ACHN (cell line): ENCODE data around the gene GPR156.
A peak's percentile ranks its signal among the peaks of the same experiment; 100 is the strongest.
"Not testable (repeated sequence)": the region's sequence is repeated elsewhere in the genome, so short reads cannot be mapped to it uniquely, and the experiment has no call there.

Experiments
- DNase-seq: peaks from one replicate; pipeline ENCODE4 v3.0.0-alpha.2; 2015
- in situ Hi-C: cut with HindIII; loops from 2 replicates; pipeline ENCODE4 v1.10.0; 2017; ENCODE audit warnings: low sequenced_read_pairs, low pct_ligation_motif_present, low pct_unique_long_range_greater_than_20kb

GPR156 gene

DNA sequence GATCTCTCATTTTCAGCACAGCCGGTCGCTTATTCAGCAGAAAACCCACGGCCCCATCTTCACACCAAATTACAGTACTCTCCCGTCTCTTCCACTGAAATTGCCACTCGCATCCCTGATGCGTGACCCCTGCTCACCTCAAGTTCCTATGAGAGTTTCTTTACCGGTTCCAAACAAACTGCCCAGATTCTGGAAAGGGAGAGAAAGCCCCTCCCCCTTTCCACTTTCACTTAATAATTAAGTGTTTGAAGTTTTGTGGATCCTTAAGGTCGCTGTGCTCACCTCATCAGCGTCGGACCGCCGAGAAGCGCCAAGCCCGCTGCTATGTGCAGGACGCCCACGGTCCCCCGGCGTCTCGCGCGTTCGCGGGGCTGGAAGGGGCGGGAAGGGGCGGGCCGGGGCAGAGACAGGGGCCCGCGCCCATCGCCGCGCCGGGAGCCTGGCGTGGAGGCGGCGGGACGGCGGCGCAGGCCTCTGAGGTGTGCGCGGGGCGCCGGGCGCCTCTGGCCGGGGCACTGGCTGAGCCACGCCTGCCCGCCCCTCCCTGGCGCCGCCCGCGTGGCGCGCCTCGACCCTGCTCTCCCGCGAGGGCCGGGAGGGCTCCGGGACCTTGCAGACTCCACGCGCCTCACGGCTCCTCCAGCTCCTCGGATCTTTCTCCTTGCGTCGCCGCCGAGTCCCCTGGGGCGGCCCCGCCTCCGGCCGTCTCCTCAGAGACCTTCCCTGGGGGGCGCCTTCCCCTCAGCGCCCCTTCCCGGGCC, at the start of gene GPR156:
Gene GPR156, minus strand, starts transcription at position 476 of the 761 bp plus-strand sequence. CDS start 41,124 bp downstream, outside the sequence.
- in situ Hi-C loops: no loop called here
- DNase-seq: peak; percentile 10

DNA sequence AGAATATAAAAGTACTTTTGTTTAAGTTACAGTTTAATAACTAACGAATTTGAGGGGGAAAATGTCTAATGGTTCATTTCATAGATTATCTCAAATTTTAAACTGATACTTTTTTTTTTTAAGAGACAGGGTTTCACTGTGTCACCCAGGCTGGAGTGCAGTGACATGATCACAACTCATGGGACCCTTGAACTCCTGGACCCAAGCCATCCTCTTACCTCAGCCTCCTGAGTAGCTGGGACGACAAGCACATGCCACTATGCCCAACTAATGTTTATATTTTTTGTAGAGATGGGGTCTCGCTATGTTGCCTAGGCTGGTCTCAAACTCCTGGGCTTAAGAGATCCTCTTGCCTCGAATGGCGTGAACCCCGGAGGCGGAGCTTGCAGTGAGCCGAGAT, 47.6 kb upstream of the GPR156 start:
- DNase-seq: no peak
- in situ Hi-C loops: no loop called here

DNA sequence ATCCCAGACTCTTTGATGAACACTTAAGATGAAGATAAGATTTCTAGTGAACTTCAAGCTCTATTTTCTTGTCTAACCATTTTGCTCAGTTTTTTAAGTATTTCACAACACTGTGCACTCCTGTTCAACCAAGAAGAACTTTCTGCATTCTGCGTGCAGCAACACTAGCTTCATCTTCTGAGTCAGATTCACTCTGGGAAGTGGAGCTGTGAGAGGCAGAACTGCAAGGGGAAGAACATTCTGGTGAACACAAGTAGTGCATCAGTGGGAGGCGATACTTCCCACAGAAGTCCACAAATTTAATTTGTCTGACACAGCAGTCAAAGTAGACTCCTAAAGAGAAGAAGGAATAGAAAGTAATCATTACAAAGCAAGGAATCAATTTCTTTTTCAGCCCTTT, 46.1 kb upstream of the GPR156 start:
- DNase-seq: no peak
- in situ Hi-C loops: no loop called here

DNA sequence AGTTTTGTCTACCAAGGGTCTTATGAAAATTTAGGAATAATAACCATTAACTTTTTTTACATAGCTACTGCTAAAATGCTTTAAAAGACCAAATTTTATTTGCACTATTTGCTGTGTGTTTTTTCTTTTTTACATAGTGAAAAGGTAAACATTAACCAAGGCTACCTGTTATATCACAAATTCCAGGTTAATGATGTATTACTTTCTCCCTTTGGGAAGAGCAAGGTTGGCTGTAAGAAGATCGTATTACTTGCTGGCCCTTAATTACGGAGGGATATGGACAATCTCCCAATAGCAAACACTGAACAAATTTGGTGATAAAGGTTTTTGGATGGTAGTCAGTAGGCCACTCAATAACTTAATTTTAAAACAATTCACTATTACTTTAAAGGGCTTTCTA, 41.8 kb upstream of the GPR156 start:
- in situ Hi-C loops: no loop called here
- DNase-seq: no peak

DNA sequence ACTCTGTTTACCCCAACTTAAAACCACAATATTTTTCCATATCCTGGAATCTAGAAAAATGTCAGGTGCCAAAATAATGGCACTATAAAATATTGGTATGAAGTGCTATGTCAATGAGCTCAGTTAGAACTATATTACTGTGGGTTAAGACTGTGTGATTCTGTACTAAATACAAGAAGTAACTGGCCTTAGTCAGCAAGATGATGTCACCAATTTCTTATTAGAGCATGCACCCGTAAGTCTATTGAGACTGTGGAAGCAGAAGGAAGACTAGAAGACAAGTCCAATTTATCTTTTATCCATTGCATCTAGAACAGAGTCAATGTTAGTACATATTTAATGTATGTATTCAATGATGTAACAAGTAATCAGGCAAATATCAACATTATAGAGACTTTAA, 39.2 kb upstream of the GPR156 start:
- in situ Hi-C loops: no loop called here
- DNase-seq: no peak

DNA sequence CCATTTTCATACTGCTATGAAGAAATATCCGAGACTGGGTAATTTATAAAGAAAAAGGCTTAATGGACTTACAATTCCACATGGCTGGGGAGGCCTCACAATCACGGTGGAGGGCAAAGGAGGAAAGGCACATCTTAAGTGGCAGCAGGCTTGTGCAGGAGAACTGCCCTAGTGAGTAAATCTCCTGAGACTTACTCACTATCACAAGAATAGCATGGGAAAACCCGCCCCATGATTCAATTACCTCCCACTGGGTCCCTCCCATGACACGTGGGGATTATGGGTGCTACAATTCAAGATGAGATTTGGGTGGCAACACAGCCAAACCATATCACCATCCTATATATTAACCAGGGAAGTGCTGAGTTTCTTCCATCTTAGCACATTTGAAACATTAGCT, 38.7 kb upstream of the GPR156 start:
- in situ Hi-C loops: not testable (repeated sequence)
- peak; percentile 2 for DNase-seq

DNA sequence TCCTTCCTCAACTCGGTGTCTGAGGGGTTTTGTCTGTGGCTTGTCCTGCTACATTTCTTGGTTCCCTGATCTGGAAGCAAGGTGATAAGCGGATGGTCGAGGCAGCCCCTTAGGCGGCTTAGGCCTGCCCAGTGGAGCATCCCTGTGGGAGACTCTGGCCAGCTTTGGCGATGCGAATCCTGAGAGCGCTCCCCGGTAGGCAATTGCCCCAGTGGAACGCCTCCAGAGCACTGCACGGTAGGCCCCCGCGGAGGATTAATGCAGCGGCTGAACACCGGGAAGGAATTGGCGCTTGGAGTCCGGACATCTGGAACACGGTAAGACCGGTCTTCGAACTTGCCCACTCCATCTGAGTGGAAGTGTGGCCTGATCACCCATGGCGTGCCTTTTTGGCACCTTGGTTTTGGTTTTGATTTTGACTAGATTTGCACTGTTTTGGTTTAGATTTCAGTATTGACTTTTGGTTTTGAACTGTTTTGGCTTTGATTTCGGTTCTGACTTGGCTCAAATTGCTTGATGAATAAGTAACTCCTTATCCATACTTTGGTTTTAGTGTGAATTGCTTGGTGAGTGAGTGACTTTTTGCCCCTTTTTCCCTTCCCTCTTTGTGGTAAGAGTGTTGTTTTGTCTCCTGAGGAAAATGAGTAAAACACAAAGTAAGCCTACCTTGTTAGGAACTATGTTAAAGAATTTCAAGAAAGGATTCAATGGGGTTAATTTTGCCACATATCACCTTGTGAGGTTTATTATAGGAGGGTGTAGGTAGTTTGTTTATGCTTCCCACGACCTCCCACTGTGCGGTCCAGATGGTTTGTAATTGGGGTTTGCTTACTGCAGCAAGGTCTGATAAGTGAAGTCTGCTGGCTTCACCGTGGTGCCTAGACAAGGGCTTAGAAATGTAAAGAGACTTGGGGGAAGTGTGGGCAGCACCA, 27.1 kb upstream of the GPR156 start:
- DNase-seq: no peak
- in situ Hi-C loops: no loop called here

DNA sequence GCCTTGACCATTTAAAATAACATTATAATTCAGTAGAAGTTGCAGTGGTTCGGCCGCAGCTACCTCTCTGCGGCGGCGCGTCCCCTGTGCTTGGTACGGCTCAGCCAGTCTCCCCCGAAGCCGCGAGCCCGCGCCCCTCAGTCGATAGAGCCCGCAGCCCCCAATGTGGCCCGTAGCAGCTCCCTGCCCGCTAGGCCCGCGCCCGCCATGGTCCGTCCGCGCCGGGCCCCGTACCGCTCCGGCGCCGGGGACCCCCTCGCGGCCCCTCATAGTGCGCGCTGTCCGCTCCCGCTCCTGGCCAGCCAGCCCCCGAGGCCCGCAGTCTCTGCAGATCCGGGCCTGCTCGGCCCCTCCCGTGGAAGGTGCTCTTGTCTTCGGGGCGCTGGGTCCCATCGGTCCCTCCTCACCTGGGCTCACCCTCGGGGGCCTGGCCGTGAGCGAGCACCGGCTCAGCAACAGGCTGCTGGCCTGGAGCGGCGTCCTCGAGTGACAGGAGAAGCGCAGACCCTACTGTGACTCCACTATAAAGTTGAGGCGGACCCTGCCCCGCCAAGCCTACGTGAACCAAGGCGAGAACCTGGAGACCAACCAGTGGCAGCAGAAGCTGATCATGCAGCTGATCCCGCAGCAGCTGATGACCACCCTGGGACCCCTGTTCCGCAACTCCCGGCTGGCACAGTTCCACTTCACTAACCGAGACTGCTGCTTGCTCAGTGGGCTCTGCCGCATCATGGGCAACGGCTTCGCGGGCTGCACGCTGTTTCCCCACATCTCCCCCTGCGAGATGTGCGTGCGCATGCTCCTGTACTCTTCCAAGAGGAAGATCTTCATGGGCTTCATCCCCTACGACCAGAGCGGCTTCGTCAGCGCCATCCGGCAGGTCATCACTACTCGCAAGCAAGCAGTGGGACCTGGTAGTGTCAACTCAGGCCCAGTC, 21.8 kb upstream of the GPR156 start:
- in situ Hi-C loops: no loop called here
- no peak for DNase-seq

DNA sequence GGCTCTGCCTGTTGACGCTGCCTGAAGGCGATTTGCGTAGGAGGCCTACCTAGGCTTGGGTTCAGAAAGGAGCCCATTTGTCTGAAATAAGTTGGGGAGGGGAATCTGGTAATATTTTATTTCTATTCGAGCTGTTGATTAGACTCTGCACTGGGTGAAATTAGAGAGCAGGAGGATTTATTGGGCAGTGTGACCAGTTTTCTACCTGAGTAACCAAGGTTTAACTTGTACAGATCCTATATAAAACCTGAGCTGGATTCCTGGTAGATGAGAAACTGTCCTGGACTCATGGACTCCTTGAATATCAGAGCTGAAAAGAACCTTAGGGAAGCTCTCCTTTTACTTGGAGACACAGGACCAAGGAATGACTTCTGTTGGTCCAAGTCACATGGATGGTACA, 19.6 kb upstream of the GPR156 start:
- no peak for DNase-seq
- in situ Hi-C loops: no loop called here

DNA sequence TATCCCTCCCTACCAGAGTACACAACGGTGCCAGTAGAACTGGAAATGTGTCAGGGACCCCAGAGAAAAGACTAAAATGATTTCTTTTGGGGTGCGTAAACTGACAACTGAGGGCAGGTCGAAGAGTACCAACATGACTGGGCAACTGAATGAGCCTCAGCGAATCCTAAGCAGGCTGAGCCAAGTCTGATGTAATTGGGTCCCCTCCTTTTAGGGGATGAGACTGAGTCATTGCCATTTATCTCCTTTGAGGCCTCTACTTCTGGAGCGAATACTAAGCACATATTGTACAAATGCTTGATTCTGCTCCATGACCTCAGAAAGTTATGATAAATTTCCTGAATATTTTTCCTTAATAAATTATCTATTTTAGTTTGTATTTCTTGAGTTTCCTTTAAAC, 17.3 kb upstream of the GPR156 start:
- in situ Hi-C loops: no loop called here
- no peak for DNase-seq

DNA sequence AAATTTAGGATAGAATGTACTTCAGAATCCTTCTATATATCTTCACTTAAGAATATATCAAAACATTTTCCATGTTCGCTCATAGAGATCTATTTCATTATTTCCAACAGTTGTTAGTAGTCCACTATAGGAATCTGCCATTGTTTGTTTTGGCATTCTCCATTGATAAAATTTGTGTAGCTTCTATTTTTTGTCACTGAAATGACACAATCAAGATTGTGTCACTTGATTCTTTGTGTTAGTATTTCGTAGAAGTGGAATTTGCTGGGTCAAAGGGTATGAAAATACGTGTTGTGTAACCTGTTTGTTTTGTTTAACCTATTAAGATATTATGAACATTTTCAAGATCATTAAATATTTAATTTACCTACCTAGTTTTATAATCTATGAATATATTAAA, 15.9 kb upstream of the GPR156 start:
- in situ Hi-C loops: no loop called here
- DNase-seq: no peak

DNA sequence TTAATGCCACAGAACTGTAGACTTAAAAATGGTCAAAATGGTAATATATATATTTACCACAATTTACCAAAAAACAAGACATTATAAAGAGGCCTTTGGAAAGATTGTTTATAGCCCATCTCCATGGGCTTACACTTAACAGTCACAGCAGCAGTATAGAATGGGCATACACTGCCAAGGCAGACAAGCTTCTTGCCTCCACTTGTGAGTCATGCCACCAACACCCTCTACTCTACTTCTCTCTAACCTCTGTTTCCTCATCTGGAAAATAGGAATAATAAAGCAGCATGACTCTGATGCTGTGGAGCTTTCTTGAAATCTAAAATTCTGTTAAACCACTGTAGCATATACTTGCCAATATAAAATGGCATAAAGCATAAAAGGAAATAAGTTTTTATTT, 14.4 kb upstream of the GPR156 start:
- DNase-seq: no peak
- in situ Hi-C loops: no loop called here

DNA sequence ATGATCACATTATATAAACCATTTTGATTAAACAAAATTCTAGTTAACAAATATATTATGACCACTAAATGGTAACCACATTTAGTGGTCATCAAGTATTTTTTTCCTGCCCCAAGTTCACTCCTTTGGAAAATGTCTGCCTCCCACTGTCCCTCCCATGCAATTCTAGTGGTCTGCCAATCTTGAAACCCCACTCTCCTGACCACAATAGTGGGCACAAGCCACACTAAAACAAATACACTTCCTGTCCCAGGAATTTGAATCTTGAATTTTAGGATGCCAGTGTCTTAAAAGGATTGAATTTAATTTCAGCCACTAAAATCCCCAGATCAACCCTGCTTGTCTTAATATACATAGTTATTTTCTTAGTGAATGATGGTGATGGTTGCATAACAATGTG, 14.0 kb upstream of the GPR156 start:
- DNase-seq: no peak
- in situ Hi-C loops: no loop called here

DNA sequence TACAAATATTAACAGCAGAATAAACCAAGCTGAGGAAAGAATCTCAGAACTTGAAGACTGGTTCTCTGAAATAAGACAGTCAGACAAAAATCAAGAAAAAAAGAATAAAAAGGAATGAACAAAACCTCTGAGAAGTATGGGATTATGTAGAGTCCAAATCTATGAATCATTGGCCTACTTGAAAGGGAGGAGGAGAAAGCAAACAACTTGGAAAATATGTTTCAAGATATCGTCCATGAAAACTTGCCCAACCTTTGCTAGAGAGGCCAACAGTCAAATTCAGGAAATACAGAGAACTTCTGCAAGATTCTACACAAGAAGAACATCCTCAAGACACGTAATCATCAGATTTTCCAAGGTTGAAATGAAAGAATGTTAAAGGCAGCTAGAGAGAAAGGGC, 6.5 kb upstream of the GPR156 start:
- in situ Hi-C loops, DNase-seq: not testable (repeated sequence)

DNA sequence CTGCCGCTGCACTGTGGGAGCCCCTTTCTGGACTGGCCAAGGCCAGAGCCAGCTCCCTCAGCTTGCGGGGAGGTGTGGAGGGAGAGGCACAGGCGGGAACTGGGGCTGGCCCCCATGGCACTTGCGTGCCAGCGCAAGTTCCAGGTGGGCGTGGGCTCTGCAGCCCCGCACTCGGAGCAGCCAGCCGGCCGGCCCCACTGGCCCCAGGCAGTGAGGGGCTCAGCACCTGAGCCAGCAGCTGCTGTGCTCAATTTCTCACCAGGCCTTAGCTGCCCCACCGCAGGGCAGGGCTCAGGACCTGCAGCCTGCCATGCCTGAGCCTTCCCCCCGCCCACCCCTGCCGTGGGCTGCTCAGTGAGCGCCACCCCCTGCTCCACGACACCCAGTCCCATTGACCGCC, 4.6 kb upstream of the GPR156 start:
- in situ Hi-C loops: no loop called here
- no peak for DNase-seq

DNA sequence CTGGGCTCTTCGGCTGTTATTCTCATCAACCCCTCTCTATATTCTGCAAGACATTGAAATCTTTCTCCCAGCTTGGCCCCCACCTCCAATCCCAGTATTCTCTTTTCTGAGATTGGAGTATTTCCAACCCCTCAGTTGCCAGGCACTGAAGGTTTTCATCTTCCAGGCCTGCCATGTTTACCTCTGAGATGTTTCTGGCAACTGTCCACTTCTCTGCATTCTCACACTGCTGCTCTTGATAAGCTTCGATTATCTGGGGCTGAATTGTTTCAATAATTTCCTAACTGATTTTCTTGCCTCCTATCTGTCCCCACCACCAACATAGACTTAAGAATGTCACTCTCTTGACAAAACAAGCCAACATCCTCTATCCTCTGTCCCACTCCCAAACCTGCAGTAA, 1.4 kb upstream of the GPR156 start:
- in situ Hi-C loops: no loop called here
- no peak for DNase-seq

DNA sequence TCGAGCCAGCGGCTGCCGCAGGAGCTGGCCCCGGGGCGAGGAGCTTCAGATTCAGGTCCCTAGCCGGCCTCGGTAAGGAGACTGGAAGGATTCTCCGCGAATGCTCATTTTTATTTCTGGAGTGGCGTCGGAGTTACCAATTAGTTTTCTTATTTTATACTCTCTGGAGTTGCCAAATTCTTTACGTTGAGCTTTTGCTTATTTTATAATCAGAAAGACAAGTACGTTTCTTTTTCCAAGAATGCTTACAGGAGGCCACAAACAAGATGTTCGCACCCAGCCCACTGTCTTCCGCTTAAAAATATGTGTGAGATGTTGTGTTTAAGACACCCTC, 453 bp upstream of the GPR156 start:
- in situ Hi-C loops: no loop called here

DNA sequence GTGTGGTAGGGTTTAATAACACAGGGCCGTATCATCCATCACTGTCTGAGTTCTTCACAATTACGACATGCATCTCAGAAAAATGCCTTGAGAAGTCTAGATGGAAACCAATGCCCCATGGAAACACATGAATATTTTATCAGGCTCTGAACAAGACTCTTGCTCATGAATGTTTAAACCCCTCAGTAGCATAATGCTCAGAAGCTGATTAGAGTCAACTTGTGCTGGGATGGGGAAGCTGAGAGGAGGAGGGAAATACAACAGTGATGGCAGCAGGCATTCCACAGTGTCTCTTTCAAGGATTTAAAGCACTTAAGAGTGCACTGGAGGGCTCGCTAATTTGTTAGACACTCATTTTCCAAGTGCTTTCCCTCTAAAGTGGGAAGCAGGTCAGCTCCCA, 3.8 kb downstream of the GPR156 start:
- in situ Hi-C loops: no loop called here

More for the DNA sequence above, 453 bp upstream of the GPR156 start:
- DNase-seq: no peak

DNA sequence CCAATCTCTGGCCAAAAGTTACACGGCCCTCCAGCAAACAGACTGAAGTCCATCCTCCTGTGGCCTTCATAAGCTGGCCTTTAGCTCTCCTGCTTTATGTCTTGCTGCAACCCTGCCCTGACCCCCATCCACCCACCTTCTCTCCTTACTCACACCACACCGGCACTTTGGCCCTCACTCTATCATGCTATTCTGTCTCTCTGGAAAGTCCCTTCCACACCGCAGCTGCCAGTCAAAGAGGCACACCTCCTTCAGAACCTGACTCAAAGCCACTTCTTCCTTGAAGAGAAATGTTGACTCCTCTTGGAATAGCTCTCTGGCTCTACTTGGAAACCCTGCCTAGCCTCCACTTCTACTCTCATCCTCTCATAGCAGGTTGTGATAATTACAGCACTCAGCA, 4.5 kb downstream of the GPR156 start:
- no peak for DNase-seq
- in situ Hi-C loops: no loop called here

More for the DNA sequence above, 3.8 kb downstream of the GPR156 start:
- DNase-seq: no peak
